WTC11 (cell line): ENCODE results near the gene ANKRD13A. TPM values are rescaled to one million over a fixed set of nuclear protein-coding genes. Genes with fewer than 3 reads are reported as not detected.

Experiments used
- ATAC-seq: fragments of 200-7000 bp; cut with Tn5 transposase; 2 replicates; pipeline ENCODE4 v1.10.0; 2021; ENCODE audit warnings: mild to moderate bottlenecking, moderate library complexity
- CTCF ChIA-PET: fragments of 300-600 bp; sonication (Branson Sonifier 250); formaldehyde crosslinking; loops from one replicate; lab custom pipeline; 2021; ENCODE audit warnings: antibody characterized with exemption; lab: Charles Lee
- POLR2A ChIA-PET: fragments of 350-600 bp; sonication (Branson Sonifier 250); formaldehyde crosslinking; loops from one replicate; lab custom pipeline; 2021; ENCODE audit warnings: antibody characterized with exemption; lab: Charles Lee
- DNase-seq: peaks from one replicate; pipeline ENCODE4 v3.0.0; 2021; ENCODE audit warnings: low spot score
- H3K27ac Mint-ChIP-seq: 2 replicates; pipeline ENCODE4 v1.8.0; 2021; ENCODE audit warnings: mixed read lengths
- H3K27me3 Mint-ChIP-seq: 2 replicates; pipeline ENCODE4 v1.8.0; 2021; ENCODE audit warnings: low read depth, mild to moderate bottlenecking, moderate library complexity, mixed read lengths
- H3K36me3 Mint-ChIP-seq: 2 replicates; pipeline ENCODE4 v1.8.0; 2021; ENCODE audit warnings: mixed read lengths
- H3K4me1 Mint-ChIP-seq: 2 replicates; pipeline ENCODE4 v1.8.0; 2022; ENCODE audit warnings: mixed read lengths
- H3K4me3 Mint-ChIP-seq: 2 replicates; pipeline ENCODE4 v1.8.0; 2021; ENCODE audit warnings: mild to moderate bottlenecking, moderate library complexity, mixed read lengths
- H3K9me3 Mint-ChIP-seq: 2 replicates; pipeline ENCODE4 v1.8.0; 2021; ENCODE audit warnings: mixed read lengths
- AFF4 ChIP-seq: sonication (generic); formaldehyde crosslinking; IDR thresholded peaks from 2 replicates; pipeline ENCODE4 v1.8.1; 2023; ENCODE audit warnings: mild to moderate bottlenecking, missing genetic modification reagents, borderline replicate concordance
- CBFB ChIP-seq: sonication (generic); formaldehyde crosslinking; IDR thresholded peaks from 2 replicates; pipeline ENCODE4 v1.8.1; 2022; ENCODE audit warnings: mild to moderate bottlenecking, low read depth, missing genetic modification reagents
- CDX4 ChIP-seq: fragments of 250-450 bp; sonication (Bioruptor Pico); IDR thresholded peaks from 2 replicates; pipeline ENCODE4 v1.9.0; 2021; ENCODE audit warnings: moderate library complexity, mild to moderate bottlenecking, inconsistent platforms, borderline replicate concordance
- CTCF ChIP-seq: fragments of 200-600 bp; IDR thresholded peaks from 2 replicates; pipeline ENCODE4 v1.8.0; 2022; ENCODE audit warnings: antibody characterized with exemption
- E2F1 ChIP-seq: sonication (generic); formaldehyde crosslinking; IDR thresholded peaks from 2 replicates; pipeline ENCODE4 v1.8.0; 2022; ENCODE audit warnings: mild to moderate bottlenecking, missing genetic modification reagents
- ELF4 ChIP-seq: sonication (generic); formaldehyde crosslinking; IDR thresholded peaks from 2 replicates; pipeline ENCODE4 v1.8.1; 2022; ENCODE audit warnings: low read depth, mild to moderate bottlenecking, moderate library complexity, missing genetic modification reagents
- EMX1 ChIP-seq: fragments of 250-450 bp; sonication (Bioruptor Pico); IDR thresholded peaks from 2 replicates; pipeline ENCODE4 v1.8.0; 2021; ENCODE audit warnings: mild to moderate bottlenecking
- GRHL2 ChIP-seq: fragments of 250-450 bp; sonication (Bioruptor Pico); IDR thresholded peaks from 2 replicates; pipeline ENCODE4 v1.8.0; 2022; ENCODE audit warnings: mild to moderate bottlenecking, moderate library complexity; ENCODE audit not compliant: insufficient replicate concordance, severe bottlenecking
- KAT7 ChIP-seq: sonication (generic); formaldehyde crosslinking; IDR thresholded peaks from 2 replicates; pipeline ENCODE4 v1.8.1; 2023; ENCODE audit warnings: missing genetic modification reagents, mild to moderate bottlenecking, borderline replicate concordance
- NFE2L1 ChIP-seq: sonication (generic); formaldehyde crosslinking; IDR thresholded peaks from 2 replicates; pipeline ENCODE4 v1.8.1; 2023; ENCODE audit warnings: missing genetic modification reagents
- NR2C2 ChIP-seq: sonication (generic); formaldehyde crosslinking; IDR thresholded peaks from 2 replicates; pipeline ENCODE4 v1.8.0; 2022; ENCODE audit warnings: mild to moderate bottlenecking, missing genetic modification reagents
- NR3C1 ChIP-seq: sonication (generic); formaldehyde crosslinking; conservative IDR thresholded peaks from 2 replicates; pipeline ENCODE4 v1.8.1; 2023; ENCODE audit warnings: low read depth, mild to moderate bottlenecking, missing genetic modification reagents
- OVOL2 ChIP-seq: fragments of 250-450 bp; sonication (Bioruptor Pico); IDR thresholded peaks from 2 replicates; pipeline ENCODE4 v1.9.0; 2021; ENCODE audit warnings: mild to moderate bottlenecking, borderline replicate concordance
- PRDM15 ChIP-seq: sonication (generic); formaldehyde crosslinking; IDR thresholded peaks from 2 replicates; pipeline ENCODE4 v1.8.0; 2022; ENCODE audit warnings: missing genetic modification reagents
- TCF7 ChIP-seq: sonication (generic); formaldehyde crosslinking; IDR thresholded peaks from 2 replicates; pipeline ENCODE4 v1.8.0; 2022; ENCODE audit warnings: mild to moderate bottlenecking, low read depth, missing genetic modification reagents, moderate library complexity
- ZBTB21 ChIP-seq: sonication (generic); formaldehyde crosslinking; IDR thresholded peaks from 2 replicates; pipeline ENCODE4 v1.8.1; 2023; ENCODE audit warnings: mild to moderate bottlenecking, missing genetic modification reagents, borderline replicate concordance
- ZNF138 ChIP-seq: sonication (generic); formaldehyde crosslinking; conservative IDR thresholded peaks from 2 replicates; pipeline ENCODE4 v1.8.1; 2022; ENCODE audit warnings: mild to moderate bottlenecking, moderate library complexity, missing genetic modification reagents
- ZNF263 ChIP-seq: sonication (generic); formaldehyde crosslinking; IDR thresholded peaks from 2 replicates; pipeline ENCODE4 v1.8.1; 2022; ENCODE audit warnings: low read depth, mild to moderate bottlenecking, moderate library complexity, missing genetic modification reagents
- ZNF416 ChIP-seq: fragments of 250-450 bp; sonication (Bioruptor Pico); IDR thresholded peaks from 2 replicates; pipeline ENCODE4 v1.9.0; 2021; ENCODE audit warnings: mild to moderate bottlenecking, inconsistent platforms
- total RNA-seq: library from RNA; stranded (reverse); gene quantifications from 3 replicates; pipeline ENCODE4 v1.2.3, GENCODE V29; 2021

The ANKRD13A gene
- total RNA-seq, 1 experiment from 2014 or later = 22.4 TPM

GRCh38 chr12:109963743-109964429 is 35.3 kb upstream of the ANKRD13A start:
- H3K27ac Mint-ChIP-seq = no peak overlapping the region
- ATAC-seq = no peak
- H3K4me1 Mint-ChIP-seq = no peaks in the 10 kb centered on the region
- no peak for TF ChIP-seq ZBTB21 (CRISPR knock-in tag)
- TF ChIP-seq ZNF416 = no peak
- TF ChIP-seq PRDM15 (CRISPR knock-in tag) = no peak
- TF ChIP-seq CBFB (CRISPR knock-in tag) = no peak
- TF ChIP-seq E2F1 (CRISPR knock-in tag) = no peak
- no peak for TF ChIP-seq ZNF263 (CRISPR knock-in tag)
- no peak for TF ChIP-seq NFE2L1 (CRISPR knock-in tag)
- no peak for TF ChIP-seq OVOL2
- TF ChIP-seq ZNF138 (CRISPR knock-in tag) = no peak
- no peaks in the 10 kb centered on the region for H3K27me3 Mint-ChIP-seq
- ChIA-PET CTCF (no interaction called here), POLR2A (interaction anchor here (0.7 kb wide), 1 partner anchor 51 kb away, joined by 6 read pairs; no protein-coding TSS in a partner anchor)
- no peaks in the 10 kb centered on the region for H3K9me3 Mint-ChIP-seq
- peaks cover 20% of the 10 kb centered on the region for H3K36me3 Mint-ChIP-seq
- H3K4me3 Mint-ChIP-seq = no peak overlapping the region
- DNase-seq = no peak

- Mint-ChIP-seq H3K27ac (no peak overlapping the region; the same call in 1 of the 2 replicates), H3K4me3 (no peak overlapping the region), H3K27me3 (no peaks in the 10 kb centered on the region), H3K4me1 (no peaks in the 10 kb centered on the region), H3K36me3 (peaks cover 7% of the 10 kb centered on the region), H3K9me3 (no peaks in the 10 kb centered on the region)
- ATAC-seq = no peak
- no peak for DNase-seq
- TF ChIP-seq AFF4 (CRISPR knock-in tag) = no peak
- TF ChIP-seq ZNF416 = no peak
- TF ChIP-seq CDX4 (CRISPR knock-in tag) = no peak
- no peak for TF ChIP-seq NR2C2 (CRISPR knock-in tag)
- no peak for TF ChIP-seq KAT7 (CRISPR knock-in tag)
- no peak for TF ChIP-seq NR3C1 (CRISPR knock-in tag)
- TF ChIP-seq GRHL2 (CRISPR knock-in tag) = no peak
- no peak for TF ChIP-seq TCF7 (CRISPR knock-in tag)
- TF ChIP-seq ELF4 (CRISPR knock-in tag) = no peak
- TF ChIP-seq CTCF = no peak
- TF ChIP-seq EMX1 = no peak
- ChIA-PET POLR2A (no interaction called here), CTCF (no interaction called here)
These were observed 32.7 kb upstream of the ANKRD13A start for GRCh38 chr12:109966546-109966945.
